ENCODE measurements around the gene CLEC1B.
"Not testable (repeated sequence)": the region's sequence is repeated elsewhere in the genome, so short reads cannot be mapped to it uniquely, and the experiment has no call there.

Gene CLEC1B

DNA sequence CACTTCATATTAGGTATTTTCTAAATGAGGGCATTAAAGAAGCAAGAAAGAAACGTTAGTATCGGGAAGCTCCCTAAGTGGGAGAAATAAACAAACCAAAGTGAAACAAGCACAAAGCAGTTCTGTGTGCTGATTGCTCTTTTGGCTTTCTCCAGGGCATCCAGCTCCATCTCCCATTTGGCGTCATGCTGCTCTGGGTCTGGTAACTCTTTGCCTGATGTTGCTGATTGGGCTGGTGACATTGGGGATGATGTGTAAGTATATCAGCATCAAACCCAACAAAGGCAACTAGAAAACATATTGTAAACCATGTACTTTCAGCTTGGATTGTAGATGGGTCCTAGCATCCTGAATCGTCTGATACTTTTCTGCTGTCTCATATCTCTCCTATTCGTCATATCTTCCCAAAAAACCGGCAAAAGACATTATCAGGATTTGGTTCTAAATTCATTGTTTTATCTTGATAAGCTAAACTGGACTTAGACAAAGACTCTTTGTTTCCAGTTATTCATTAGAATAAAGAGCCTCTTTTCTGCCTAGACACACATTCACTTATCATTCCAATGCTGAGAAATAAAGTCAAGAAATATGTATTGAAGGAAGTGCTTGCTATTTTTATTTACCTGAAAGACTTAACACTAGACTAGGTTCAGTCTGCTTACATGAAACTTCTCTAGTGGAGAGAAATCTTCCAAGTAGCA, 13.9 kb upstream of the CLEC1B start:
- peaks cover 58% of the 10 kb centered on the region for H3K27me3 Mint-ChIP-seq (ENCODE audit: low read depth)
- H3K9me3 Mint-ChIP-seq, result no peaks in the 10 kb centered on the region
- no peaks in the 10 kb centered on the region for H3K36me3 Mint-ChIP-seq (ENCODE audit: low read depth)
- H3K27ac Mint-ChIP-seq, result no peak overlapping the region
- H3K4me3 Mint-ChIP-seq, result no peak overlapping the region
- no peaks in the 10 kb centered on the region for H3K4me1 Mint-ChIP-seq (ENCODE audit: low read depth)

DNA sequence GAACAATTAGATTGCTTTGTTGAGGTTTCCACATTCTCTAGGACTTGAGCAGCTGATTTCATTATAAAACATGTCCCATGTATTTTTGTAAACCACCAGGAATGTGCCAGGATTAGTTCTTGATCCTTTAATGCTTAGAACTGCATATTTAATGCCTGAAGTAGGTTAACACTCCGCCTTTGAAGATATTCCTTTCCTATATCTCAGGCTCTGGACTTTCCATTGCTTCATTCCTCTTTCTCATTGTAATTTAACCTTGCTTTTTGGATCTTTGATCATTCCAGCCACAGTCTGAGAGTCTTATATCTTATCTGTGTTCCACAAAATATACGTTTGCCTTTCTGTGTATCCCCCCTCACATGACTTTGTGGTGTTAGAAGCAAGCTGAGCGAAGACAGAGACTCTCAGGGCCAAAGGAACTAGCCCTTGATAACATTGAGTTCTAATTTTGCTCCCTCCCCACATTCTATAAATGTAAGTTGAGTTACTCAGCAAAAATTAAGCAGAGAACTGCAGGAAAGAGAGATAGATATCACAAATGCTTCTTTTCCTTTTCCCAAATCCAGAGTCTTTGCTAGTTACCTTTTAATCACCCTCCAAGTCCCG, 2.4 kb upstream of the CLEC1B start:
- peaks cover 44% of the 10 kb centered on the region for H3K27me3 Mint-ChIP-seq (ENCODE audit: low read depth)
- H3K36me3 Mint-ChIP-seq (ENCODE audit: low read depth), result no peaks in the 10 kb centered on the region
- H3K27ac Mint-ChIP-seq, result no peak overlapping the region
- no peak overlapping the region for H3K4me3 Mint-ChIP-seq
- H3K9me3 Mint-ChIP-seq, result no peaks in the 10 kb centered on the region
- no peaks in the 10 kb centered on the region for H3K4me1 Mint-ChIP-seq (ENCODE audit: low read depth)

DNA sequence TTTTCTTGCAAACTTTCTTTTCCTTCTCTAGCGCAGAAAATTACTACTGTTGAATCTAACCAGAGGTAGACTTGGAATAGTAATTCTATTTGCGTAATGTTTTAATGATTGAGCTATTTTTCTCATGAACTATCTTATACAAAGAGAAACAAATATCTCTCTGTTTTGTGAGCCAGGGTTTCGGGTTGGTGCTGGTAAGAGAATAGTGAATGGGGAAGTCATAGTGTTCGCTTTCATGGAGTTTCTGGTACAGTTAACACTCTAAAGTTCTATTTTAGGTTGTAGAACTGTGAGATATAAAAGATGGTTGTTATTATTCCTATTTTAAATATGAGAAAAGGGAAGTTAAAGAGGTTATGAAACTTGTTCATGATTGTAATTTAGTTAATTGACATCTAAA, 6.6 kb downstream of the CLEC1B start:
- H3K4me3 Mint-ChIP-seq, result no peak overlapping the region
- peaks cover 62% of the 10 kb centered on the region for H3K27me3 Mint-ChIP-seq (ENCODE audit: low read depth)
- H3K9me3 Mint-ChIP-seq, result no peaks in the 10 kb centered on the region
- no peak overlapping the region for H3K27ac Mint-ChIP-seq
- no peaks in the 10 kb centered on the region for H3K4me1 Mint-ChIP-seq (ENCODE audit: low read depth)
- H3K36me3 Mint-ChIP-seq (ENCODE audit: low read depth), result no peaks in the 10 kb centered on the region

DNA sequence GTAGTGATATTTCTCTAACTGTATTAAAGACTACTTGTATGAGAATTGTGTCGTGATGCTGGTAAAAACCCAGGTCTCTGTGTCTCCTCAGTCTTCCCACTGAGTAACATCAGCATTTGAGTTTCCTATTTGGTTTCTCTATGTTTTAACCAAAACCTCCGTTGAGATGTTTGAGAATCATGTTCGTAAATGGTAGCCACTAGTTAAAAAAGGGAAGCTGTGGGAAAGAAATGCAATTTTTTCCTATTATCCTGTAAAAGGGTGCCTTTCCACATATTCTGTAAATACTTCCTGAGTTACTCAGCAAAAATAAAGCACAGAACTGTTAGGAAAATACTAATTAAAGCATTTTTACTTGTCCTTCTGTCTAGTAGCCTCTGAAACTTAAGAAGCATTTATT, 7.0 kb downstream of the CLEC1B start:
- no peak overlapping the region for H3K27ac Mint-ChIP-seq
- peaks cover 58% of the 10 kb centered on the region for H3K27me3 Mint-ChIP-seq (ENCODE audit: low read depth)
- no peaks in the 10 kb centered on the region for H3K9me3 Mint-ChIP-seq
- H3K36me3 Mint-ChIP-seq (ENCODE audit: low read depth), result no peaks in the 10 kb centered on the region
- no peak overlapping the region for H3K4me3 Mint-ChIP-seq
- no peaks in the 10 kb centered on the region for H3K4me1 Mint-ChIP-seq (ENCODE audit: low read depth)

DNA sequence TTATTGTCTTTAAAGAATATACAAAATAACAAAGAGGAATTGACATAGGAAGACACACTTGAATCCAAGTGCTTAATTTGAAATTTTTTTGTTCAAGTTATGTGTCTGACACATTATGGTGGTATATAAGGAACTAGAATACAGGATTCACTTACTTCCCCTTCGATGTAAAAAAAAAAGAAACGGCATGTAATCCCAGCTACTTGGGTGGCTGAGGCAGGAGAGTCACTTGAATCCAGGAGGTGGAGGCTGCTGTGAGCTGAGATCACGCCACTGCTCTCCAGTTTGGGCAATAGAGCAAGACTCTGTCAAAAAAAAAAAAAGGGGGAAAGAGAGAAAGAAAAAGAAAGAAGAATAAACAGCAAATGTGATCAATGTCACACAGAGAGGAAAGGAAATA, 18.8 kb downstream of the CLEC1B start:
- H3K4me1 Mint-ChIP-seq (ENCODE audit: low read depth), result no peaks in the 10 kb centered on the region
- peaks cover 3% of the 10 kb centered on the region for H3K9me3 Mint-ChIP-seq
- no peaks in the 10 kb centered on the region for H3K36me3 Mint-ChIP-seq (ENCODE audit: low read depth)
- peaks cover 49% of the 10 kb centered on the region for H3K27me3 Mint-ChIP-seq (ENCODE audit: low read depth)
- no peak overlapping the region for H3K4me3 Mint-ChIP-seq
- no peak overlapping the region for H3K27ac Mint-ChIP-seq

DNA sequence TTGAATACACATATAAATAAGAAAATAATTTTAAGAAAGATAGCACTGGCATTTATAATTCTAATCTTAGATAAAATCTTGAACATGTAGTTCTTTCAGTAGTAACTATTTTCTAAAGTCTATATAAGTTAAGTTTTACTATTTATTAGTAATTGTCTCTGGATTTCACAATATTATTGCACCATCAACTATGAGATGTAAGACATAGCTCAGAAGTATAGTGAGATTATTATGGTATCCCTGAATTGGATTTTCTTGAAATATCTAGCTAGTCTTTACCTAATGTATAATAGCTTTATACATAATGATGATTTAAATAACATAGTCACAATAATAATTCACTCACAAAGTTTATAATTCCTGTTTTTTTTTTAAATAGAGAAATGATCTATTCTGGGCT, 21.0 kb downstream of the CLEC1B start:
- H3K4me1 Mint-ChIP-seq (ENCODE audit: low read depth), result no peaks in the 10 kb centered on the region
- no peak overlapping the region for H3K4me3 Mint-ChIP-seq
- no peaks in the 10 kb centered on the region for H3K36me3 Mint-ChIP-seq (ENCODE audit: low read depth)
- H3K9me3 Mint-ChIP-seq, result peaks cover 6% of the 10 kb centered on the region
- peaks cover 58% of the 10 kb centered on the region for H3K27me3 Mint-ChIP-seq (ENCODE audit: low read depth)
- H3K27ac Mint-ChIP-seq, result no peak overlapping the region

DNA sequence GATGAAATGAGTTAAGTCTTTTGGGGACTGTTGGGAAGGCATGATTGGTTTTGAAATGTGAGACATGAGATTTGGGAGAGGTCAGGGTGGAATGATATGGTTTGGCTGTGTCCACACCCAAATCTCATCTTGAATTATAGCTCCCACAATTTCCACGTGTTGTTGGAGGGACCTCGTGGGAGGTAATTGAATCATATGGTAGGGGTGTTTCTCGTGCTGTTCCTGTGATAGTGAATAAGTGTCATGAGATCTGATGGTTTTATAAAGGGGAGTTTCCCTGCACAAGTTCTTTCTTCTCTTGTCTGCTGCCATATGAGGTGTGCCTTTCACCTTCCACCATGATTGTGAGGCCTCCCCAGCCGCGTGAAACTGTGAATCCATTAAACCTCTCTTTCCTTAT, 22.3 kb downstream of the CLEC1B start:
- not testable (repeated sequence) for H3K9me3 Mint-ChIP-seq; H3K4me1 Mint-ChIP-seq (ENCODE audit: low read depth); H3K27ac Mint-ChIP-seq; H3K36me3 Mint-ChIP-seq (ENCODE audit: low read depth); H3K4me3 Mint-ChIP-seq
- H3K27me3 Mint-ChIP-seq (ENCODE audit: low read depth), result peaks cover 65% of the 10 kb centered on the region

DNA sequence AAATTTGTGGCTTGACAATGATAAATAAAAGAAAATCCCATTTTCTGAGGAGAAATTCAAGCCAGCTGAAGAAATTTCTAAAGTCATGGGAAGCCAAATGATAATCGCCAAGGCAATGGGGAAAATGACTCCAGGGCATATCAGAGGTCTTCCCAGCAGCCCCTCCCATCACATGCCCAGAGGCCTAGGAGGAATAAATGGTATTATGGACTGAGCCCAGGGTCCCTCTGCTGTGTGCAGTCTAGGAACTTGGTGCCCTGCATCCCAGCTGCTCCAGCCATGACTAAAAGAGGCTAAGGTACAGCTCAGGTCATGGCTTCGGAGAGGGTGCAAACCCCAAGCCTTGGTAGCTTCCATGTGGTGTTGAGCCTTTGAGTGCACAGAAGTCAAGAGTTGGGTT, 23.3 kb downstream of the CLEC1B start:
- Mint-ChIP-seq H3K4me1 (ENCODE audit: low read depth) (no peaks in the 10 kb centered on the region), H3K4me3 (no peak overlapping the region), H3K27me3 (ENCODE audit: low read depth) (peaks cover 64% of the 10 kb centered on the region), H3K36me3 (ENCODE audit: low read depth) (no peaks in the 10 kb centered on the region), H3K27ac (no peak overlapping the region), H3K9me3 (peaks cover 6% of the 10 kb centered on the region)

DNA sequence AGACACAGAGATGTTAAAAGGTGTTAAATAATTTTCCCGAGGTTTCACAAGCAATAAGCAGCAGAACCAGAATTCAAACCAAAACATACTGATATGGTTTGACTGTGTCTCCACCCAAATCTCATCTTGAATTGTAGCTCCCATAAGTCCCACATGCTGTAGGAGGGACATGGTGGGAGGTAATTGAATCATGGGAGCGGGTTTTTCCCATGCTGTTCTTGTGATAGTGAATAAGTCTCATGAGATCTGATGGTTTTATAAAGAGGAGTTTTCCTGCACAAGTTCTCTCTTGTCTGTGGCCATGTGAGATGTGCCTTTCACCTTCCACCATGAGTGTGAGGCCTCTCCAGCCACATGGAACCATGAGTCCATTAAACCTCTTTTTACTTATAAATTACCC, 24.2 kb downstream of the CLEC1B start:
- not testable (repeated sequence) for H3K4me3 Mint-ChIP-seq; H3K4me1 Mint-ChIP-seq (ENCODE audit: low read depth); H3K9me3 Mint-ChIP-seq; H3K27ac Mint-ChIP-seq; H3K36me3 Mint-ChIP-seq (ENCODE audit: low read depth)
- peaks cover 56% of the 10 kb centered on the region for H3K27me3 Mint-ChIP-seq (ENCODE audit: low read depth)

DNA sequence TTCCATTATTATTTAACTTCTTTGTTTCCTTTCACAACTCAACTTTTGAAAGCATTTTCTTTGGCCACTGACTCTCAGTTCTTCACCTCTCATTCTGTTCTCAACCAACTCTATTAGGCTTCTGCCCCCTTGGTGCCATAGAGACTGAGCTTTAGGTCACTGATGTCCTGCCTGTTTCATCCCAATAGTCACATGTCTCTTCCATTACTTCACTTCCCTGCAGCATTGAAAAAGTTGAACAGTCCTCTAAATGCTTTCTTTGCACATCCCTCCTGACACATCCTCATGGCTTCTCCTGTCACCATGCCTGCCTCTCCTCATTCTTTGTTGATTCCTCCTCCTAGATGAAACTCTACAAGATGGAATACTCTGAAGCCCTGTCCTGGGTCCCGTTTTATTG, 25.0 kb downstream of the CLEC1B start:
- H3K4me1 Mint-ChIP-seq (ENCODE audit: low read depth), result no peaks in the 10 kb centered on the region
- peaks cover 6% of the 10 kb centered on the region for H3K9me3 Mint-ChIP-seq
- H3K4me3 Mint-ChIP-seq, result no peak overlapping the region
- H3K36me3 Mint-ChIP-seq (ENCODE audit: low read depth), result no peaks in the 10 kb centered on the region
- no peak overlapping the region for H3K27ac Mint-ChIP-seq
- H3K27me3 Mint-ChIP-seq (ENCODE audit: low read depth), result peaks cover 48% of the 10 kb centered on the region

DNA sequence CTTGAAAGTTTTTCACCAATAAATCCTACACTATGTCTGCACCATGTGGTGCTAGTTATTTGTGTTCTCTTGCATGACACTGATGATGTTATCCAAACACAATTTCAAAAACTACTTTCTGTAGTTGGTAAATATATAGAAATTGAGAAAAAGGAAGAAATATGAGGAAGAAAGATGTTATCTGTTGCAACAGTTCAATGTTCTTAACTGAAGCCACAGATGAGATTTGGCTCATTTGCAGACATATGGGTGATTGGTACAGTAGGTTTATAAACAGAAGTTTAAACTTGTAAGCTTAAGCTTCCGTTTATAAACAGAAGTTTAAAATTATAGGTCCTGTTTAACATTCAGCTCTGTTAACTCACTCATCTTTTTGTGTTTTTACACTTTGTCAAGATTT, 27.7 kb downstream of the CLEC1B start, which contains the start of gene CLEC12A:
Gene CLEC12A (plus strand): TSS at position 229 of the 400 bp plus-strand sequence. CDS start 188 bp downstream, outside the sequence.
- H3K27me3 Mint-ChIP-seq (ENCODE audit: low read depth), result peaks cover 41% of the 10 kb centered on the region
- no peaks in the 10 kb centered on the region for H3K36me3 Mint-ChIP-seq (ENCODE audit: low read depth)
- no peak within 1 kb of the TSS for H3K4me3 Mint-ChIP-seq
- H3K27ac Mint-ChIP-seq, result no peak within 1 kb of the TSS
- H3K4me1 Mint-ChIP-seq (ENCODE audit: low read depth), result no peaks in the 10 kb centered on the region
- peaks cover 6% of the 10 kb centered on the region for H3K9me3 Mint-ChIP-seq

DNA sequence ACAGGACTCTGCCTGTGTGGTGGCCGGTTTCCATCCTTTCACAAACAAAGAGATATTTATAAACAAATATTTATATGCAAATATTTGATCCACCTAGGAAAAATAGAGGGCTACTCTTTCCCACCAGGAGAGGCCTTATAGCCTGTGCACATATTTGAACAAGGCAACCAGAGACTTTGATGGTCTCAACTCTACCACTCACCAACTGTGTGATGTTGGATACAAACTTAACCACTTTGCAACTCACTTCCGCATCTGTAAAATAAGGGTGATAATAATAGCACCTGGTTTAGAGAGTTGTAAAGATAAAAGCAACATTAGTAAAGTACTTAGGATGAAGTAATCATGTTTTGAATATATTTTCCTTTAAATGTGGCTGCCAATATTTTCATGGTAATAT, 29.2 kb downstream of the CLEC1B start:
- H3K4me3 Mint-ChIP-seq, result no peak overlapping the region
- H3K4me1 Mint-ChIP-seq (ENCODE audit: low read depth), result no peaks in the 10 kb centered on the region
- H3K9me3 Mint-ChIP-seq, result no peaks in the 10 kb centered on the region
- H3K36me3 Mint-ChIP-seq (ENCODE audit: low read depth), result no peaks in the 10 kb centered on the region
- no peak overlapping the region for H3K27ac Mint-ChIP-seq
- H3K27me3 Mint-ChIP-seq (ENCODE audit: low read depth), result peaks cover 38% of the 10 kb centered on the region

DNA sequence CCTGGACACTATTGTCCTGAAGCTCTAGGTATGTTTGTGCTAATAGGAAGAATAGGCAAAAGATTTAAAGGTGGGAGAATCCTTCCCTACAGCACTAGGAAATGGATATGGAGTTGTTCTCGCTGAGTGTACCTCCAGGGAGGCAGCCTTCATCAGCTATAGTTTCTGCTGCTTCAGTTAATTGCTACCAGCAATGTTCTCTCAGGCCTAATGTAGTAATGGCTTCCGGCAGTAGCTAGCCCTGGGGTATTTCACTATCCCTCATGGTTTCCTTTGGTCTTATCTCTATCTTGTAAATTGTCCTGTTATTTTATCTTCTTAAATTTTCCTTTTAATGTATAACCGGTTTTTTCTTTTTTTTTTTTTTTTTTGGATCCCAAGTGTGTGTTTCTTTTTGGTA, 37.0 kb downstream of the CLEC1B start:
- peaks cover 28% of the 10 kb centered on the region for H3K4me1 Mint-ChIP-seq (ENCODE audit: low read depth)

DNA sequence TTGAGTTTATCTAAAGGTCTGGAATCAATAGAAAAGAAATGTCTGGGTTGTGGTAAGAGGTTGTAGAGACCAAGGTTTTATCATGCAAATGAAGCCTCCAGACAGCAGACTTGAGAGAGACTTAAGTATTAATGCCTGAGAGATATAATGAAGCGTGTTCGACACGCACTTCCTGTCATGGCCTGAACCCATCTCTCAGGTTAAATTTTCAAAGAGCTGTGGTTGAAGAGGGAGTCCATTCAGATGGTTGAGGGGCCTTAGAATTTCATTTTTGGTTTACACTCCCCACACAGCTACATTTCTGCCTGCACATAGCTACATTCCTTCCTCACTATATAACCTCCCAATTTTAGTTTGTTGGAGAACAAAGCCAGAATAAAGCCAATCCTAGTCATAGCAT, 37.8 kb downstream of the CLEC1B start:
- no peaks in the 10 kb centered on the region for H3K9me3 Mint-ChIP-seq
- H3K4me3 Mint-ChIP-seq, result no peak overlapping the region
- no peaks in the 10 kb centered on the region for H3K36me3 Mint-ChIP-seq (ENCODE audit: low read depth)
- no peaks in the 10 kb centered on the region for H3K27me3 Mint-ChIP-seq (ENCODE audit: low read depth)
- H3K27ac Mint-ChIP-seq, result no peak overlapping the region
- H3K4me1 Mint-ChIP-seq (ENCODE audit: low read depth), result peaks cover 33% of the 10 kb centered on the region

More for the DNA sequence above, 37.0 kb downstream of the CLEC1B start:
- Mint-ChIP-seq H3K27ac (no peak overlapping the region), H3K27me3 (ENCODE audit: low read depth) (peaks cover 1% of the 10 kb centered on the region), H3K4me3 (no peak overlapping the region), H3K36me3 (ENCODE audit: low read depth) (no peaks in the 10 kb centered on the region), H3K9me3 (no peaks in the 10 kb centered on the region)

DNA sequence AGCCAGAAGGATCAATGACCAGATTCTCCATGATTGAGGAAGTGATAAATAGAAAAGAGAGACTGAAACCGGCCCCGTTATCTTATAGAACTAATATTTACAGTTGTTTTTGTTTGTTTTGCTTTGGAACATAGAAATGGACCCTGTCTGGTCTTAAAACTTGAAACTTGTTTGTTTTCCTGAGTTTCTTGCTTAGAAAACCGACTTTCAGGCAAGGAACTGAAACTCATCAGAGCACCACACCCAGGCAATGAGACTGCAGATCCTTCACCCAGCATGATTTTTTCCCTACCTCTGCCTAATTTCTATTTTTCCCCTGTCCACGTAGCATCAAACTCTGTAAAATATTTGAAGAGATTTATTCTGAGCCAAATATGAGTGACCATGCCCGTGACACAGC, 38.3 kb downstream of the CLEC1B start:
- H3K27me3 Mint-ChIP-seq (ENCODE audit: low read depth), result no peaks in the 10 kb centered on the region
- no peak overlapping the region for H3K4me3 Mint-ChIP-seq
- no peaks in the 10 kb centered on the region for H3K36me3 Mint-ChIP-seq (ENCODE audit: low read depth)
- H3K4me1 Mint-ChIP-seq (ENCODE audit: low read depth), result peaks cover 39% of the 10 kb centered on the region
- H3K9me3 Mint-ChIP-seq, result no peaks in the 10 kb centered on the region
- no peak overlapping the region for H3K27ac Mint-ChIP-seq

Measured in T-helper 1 cell treated with Interleukin-12 subunit alpha and Interleukin-12 subunit beta and Interleukin-4 antibody, amounts not matched to agents 30 μg/mL and 1 μg/mL, for 36 hours (primary cell).